GM19455 (cell line): ENCODE measurements around the gene HSBP1L1.
A peak's percentile ranks its signal among the peaks of the same experiment; 100 is the strongest.

Experiments used
- ATAC-seq: cut with Tn5 transposase; IDR thresholded peaks from one replicate; pipeline ENCODE4 v1.9.1; 2021; ENCODE audit not compliant: unreplicated experiment

The HSBP1L1 gene

GRCh38 chr18:79964330-79965118, at the start of gene HSBP1L1:
HSBP1L1 (plus strand) TSS chr18:79964643; CDS start chr18:79964736, 93 bp downstream.
- peak; percentile 53 for ATAC-seq

DNA sequence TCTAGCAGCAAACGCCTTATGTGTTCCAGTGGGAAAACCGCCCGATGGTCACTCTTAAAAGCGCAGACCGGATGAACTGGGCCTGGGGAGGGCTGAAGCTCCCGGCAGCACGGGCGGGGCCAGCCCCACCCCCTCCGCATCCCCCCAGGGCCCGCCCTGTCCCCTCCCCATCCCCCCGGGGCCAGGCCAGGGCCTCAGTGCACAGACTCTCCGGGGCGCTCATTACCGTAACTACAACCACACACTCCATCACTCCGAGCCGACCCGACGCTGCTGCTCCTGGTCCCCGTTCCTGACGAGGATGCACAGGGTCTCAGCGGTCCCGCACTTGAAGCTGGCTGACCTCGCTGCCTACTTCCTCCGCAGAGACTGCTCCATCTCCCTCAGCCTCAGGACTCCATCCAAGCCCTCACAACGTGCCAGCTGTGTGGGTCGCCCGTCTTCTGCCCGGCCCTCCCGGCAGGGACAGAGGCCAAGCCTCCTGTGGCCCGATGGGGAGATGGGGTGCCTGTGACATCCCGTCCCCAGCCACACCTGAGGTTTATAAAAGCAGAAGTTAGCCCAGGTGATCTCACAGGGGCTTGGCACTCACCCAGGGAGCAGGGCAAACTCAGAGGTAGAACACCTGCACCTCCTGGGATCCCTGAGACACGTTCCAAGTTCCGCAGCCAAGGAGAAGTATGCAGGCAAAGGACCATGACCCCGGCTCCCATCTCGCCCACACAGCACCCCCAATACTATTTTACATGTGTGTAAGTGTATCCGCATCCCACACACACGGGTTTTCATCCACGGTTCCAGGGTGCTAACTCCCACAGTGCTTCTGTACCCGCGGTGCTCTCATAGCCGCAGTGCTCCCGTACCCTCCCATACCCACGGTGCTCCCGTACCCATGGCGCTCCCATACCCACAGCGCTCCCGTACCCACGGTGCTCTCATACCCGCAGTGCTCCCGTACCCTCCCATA, 49.0 kb upstream of the HSBP1L1 start:
- ATAC-seq: no peak

- ATAC-seq: no peak
These were observed 48.3 kb upstream of the HSBP1L1 start for GRCh38 chr18:79916128-79916494.

- no peak for ATAC-seq
These were observed 47.8 kb upstream of the HSBP1L1 start for GRCh38 chr18:79916546-79917168.

DNA sequence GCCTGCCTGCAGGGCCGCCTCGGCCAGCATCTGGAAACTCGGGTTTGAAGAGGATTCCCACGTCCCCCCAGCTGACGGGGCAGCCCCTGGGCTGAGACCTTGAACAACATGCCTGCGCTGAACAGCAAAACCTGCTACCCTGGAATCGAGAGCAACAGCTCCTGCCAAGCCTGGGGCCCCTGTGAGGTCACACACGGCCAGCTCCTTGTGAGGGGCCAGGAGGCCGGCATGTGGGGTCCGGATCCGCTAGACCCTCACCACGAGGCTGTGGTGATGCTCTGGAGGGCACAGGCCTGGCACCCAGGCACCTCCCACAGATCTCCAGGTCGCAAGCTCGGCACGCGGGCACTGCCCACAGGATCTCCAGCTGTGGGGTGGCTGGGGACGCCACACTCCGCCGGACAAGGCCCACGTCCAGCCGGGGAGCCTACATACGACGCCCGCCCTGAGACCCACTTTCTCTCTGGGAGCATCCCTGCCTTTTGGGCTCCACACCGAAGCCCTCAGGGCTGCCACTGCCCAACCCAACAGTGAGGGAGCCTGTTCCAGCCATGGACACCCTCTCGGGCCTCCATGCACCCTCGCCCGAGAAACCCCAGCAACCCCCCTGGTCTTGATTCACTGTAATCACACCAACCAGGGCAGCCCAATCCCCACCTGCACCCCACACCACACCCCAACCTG, 47.1 kb upstream of the HSBP1L1 start:
- no peak for ATAC-seq

DNA sequence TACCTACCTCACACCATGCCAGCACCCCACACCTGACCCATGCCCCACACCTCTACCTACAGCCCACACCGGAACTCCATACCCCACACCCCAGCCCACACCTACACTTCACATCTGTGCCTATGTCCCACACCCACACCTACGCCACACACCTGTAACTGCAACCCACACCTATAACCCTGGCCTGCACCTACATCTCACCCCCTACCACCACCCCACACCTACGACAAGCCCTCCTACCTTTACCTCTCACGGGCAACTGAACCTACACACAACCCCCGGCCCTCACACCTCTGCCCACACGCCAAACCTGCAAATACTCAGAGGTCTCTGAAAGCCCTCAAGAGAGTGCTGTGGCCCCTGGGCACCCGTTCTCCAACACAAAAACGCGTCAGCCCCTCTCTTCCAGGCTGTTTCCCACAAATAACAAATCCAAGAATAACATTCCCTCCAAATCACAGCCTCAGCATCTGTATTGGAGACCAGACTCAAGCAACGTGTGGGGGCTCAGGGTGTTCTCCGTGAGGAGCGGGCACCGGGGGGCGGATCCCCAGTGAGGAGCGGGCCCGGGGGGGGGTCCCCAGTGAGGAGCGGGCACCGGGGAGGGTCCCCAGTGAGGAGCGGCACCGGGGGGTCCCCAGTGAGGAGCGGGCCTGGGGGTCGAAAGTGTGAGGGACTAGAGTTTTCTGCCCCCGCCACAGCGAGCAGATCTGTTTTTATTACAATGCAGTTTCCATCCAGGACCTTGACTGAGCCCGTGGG, 46.4 kb upstream of the HSBP1L1 start:
- no peak for ATAC-seq

DNA sequence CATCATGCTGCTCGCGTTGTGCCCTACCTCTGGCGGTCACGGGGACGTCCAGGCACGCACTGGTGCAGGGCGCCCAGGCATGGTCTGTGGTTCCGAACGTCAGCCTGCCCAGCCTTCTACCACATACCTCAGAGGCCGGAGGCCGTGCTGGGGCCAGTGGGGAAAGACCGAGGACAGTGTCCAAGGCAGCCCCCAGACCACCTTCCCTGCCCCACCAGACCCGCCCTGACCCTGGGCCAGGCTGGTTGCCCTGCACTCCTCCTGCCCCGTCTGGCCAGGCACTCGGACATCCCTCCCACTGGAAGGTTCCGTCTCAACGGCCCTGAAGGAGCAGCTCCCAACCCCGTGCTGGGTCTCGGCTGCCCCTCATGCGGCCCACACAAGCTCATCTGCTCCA, 45.8 kb upstream of the HSBP1L1 start:
- no peak for ATAC-seq

- ATAC-seq: no peak
These were observed 45.4 kb upstream of the HSBP1L1 start for GRCh38 chr18:79919089-79919488.

GRCh38 chr18:79921984-79922965, 42.2 kb upstream of the HSBP1L1 start:
- no peak for ATAC-seq

DNA sequence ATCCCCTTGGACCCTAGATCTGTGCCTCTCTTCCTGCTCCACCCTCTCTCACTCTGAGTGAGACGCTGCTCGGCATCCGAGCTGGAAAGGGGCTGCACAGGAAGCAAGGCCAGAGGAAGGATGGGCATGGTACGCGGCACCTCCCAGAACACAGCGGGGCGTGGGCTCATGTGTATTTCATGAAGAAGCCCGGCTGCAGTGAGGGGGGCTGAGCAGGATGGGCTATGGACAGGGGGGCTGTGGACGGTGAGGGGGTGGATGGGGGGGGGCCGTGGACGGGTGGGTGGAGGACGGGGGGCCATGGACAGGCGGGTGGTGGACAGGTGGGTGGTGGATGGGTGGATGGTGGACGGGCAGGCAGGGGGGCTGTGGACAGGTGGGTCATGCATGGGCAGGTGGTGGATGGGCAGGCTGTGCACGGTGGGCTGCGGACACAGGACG, 41.5 kb upstream of the HSBP1L1 start:
- ATAC-seq: no peak

DNA sequence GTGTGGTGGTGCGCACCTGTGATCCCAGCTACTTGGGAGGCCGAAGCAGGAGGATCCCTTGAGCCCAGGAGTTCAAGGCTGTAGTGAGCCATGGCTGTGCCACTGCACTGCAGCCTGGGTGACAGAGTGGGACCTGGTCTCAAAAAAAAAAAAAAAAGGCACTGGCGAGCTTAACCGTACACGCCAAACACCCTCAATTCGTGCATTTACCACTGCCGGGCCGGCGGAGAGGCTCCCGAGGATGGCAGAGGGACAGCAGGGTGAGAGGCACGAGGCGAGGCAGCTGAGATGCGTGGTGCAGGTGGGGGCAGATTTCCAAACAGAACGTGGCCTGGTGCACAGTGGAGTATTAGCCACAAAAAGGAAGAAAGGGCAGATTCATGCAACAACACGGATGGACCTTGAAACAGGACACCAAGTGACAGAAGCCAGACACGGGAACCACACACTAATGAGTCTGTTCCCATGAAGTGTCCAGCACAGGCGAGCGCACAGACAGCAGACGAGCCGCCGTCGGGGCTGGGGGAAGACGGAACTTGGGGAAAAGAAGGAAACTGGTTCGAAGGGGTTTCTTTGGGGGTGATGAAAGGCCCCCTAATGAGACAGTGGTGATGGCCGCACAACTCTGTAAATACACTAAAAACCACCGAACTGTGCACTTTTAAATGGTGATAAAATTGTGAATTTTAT, 40.4 kb upstream of the HSBP1L1 start:
- no peak for ATAC-seq

DNA sequence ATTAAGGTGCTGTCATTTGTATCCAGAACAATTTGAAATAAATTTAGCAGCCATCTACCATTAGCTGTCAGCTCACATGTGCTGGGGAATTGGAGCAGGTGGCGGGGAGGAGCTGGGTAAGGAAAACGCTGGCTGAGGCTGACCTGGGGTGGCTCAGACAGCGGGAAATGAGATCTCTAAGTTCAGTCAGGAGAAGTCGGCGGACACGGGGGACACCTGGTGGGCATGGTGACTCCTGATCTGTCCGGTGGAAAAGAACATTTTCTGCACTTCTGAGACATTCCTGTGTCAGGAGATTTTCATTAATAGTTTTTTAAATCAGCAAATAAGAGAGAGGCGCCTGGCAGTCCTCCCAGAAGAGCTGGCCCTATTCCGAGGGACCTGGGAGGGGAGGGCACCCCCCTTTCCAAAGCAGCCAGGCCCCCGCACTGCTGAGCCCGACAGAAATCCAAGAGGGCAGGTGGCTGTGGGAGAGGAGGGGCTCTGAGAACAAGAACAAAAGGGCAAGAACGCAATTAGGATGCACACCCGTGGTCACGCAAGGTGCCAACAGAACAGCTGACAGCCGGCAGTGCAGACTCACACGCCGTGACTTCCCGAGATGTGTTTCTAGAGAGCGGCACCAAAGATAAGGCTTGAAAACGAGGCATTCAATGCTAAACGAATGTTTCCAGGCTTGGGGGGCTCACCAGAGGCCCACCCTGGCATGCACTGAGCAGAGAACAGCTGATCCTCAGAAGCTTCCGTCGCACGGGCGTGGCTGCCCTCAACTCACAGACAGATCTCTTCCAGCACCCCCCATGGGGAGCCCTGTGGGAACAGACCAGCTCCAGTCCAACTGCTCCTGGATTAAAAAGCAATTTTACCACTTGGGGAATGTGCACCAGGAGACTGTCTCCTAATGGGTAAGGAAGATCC, 39.4 kb upstream of the HSBP1L1 start:
- no peak for ATAC-seq

GRCh38 chr18:79926306-79926705, 38.1 kb upstream of the HSBP1L1 start:
- no peak for ATAC-seq

DNA sequence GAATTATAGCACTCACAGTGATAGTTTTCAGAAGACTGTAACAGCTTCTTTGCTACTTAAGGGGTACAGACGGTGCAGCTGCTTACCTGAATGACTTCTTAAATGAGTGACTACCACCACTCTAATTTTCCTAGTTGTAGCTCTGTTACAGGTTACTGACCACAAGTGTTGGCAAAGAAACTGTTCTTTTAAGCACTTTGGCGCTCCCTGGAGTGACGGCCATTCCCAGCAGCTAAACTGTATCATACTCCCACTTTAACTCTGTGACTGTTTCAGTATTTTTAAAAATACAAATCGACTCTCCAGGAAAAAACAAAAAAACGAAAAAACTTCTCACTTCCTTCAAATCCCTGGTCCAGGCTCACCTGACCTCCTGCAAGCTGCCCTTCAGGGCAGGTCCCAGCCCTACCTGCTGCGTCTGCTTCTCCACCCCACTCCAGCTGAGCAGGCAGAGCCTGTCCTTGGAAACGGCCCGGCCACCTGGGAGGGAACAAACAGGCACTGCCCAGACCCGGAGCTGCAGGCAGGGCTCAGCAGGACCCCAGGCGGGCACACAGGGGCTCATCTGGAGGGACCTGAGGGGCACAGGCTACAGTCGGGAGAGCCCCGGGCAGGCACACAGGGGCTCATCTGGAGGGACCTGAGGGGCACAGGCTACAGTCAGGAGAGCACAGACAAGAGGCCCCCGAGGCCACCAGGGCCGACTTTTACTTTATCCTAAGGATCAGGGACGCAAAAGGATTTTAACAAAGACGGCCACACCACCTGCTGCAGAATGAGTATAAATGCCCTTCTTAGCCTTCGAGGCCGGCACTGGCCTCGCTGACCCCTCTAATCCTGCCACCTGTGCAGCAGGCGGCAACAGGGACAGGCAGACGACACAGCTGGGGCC, 37.5 kb upstream of the HSBP1L1 start:
- ATAC-seq: no peak

- ATAC-seq: no peak
These were observed 36.6 kb upstream of the HSBP1L1 start for GRCh38 chr18:79927607-79928562.
